Skeletal muscle tissue (tissue), 4 donors: ENCODE measurements around the gene UNC13C. TPM values are rescaled to one million over a fixed set of nuclear protein-coding genes. Genes with fewer than 3 reads are reported as not detected.

Source experiments
- H3K27ac ChIP-seq: one replicate; pipeline ENCODE4 v1.7.0; 2013; ENCODE audit warnings: mild to moderate bottlenecking, low read depth, low read length, inconsistent platforms
- H3K27me3 ChIP-seq, 3 donors: one replicate each; pipeline ENCODE4 v1.7.0; 2013; ENCODE audit warnings: low read length in 3 of 3; ENCODE audit not compliant: control insufficient read depth in 3 of 3, insufficient read depth in 3 of 3
- H3K36me3 ChIP-seq, 3 donors: one replicate each; pipeline ENCODE4 v1.7.0; 2013; ENCODE audit warnings: low read length in 3 of 3; ENCODE audit not compliant: control insufficient read depth in 3 of 3, insufficient read depth in 3 of 3
- H3K4me1 ChIP-seq, 3 donors: one replicate each; pipeline ENCODE4 v1.7.0; 2013; ENCODE audit warnings: low read length in 3 of 3, mild to moderate bottlenecking in 3 of 3; ENCODE audit not compliant: control insufficient read depth in 3 of 3, insufficient read depth in 3 of 3
- H3K4me3 ChIP-seq, 3 donors: one replicate each; pipeline ENCODE4 v1.7.0; 2013; ENCODE audit warnings: low read length in 3 of 3
- H3K9ac ChIP-seq, 3 donors: one replicate each; pipeline ENCODE4 v1.7.0; 2013; ENCODE audit warnings: low read length in 3 of 3, mild to moderate bottlenecking in 3 of 3, moderate library complexity in 2 of 3, low read depth in 1 of 3
- H3K9me3 ChIP-seq, 3 donors: one replicate each; pipeline ENCODE4 v1.7.0; 2013; ENCODE audit warnings: low read length in 3 of 3; ENCODE audit not compliant: control insufficient read depth in 3 of 3
- total RNA-seq: library from RNA; depleted of rRNA; stranded (reverse); fragments of >200 nt; gene quantifications from one replicate; pipeline ENCODE4 v1.2.3, GENCODE V29; 2014
- donor health status: Osteomylitis.

Gene UNC13C
- total RNA-seq, 1 donor from 2014 or later: 3.1 TPM

DNA sequence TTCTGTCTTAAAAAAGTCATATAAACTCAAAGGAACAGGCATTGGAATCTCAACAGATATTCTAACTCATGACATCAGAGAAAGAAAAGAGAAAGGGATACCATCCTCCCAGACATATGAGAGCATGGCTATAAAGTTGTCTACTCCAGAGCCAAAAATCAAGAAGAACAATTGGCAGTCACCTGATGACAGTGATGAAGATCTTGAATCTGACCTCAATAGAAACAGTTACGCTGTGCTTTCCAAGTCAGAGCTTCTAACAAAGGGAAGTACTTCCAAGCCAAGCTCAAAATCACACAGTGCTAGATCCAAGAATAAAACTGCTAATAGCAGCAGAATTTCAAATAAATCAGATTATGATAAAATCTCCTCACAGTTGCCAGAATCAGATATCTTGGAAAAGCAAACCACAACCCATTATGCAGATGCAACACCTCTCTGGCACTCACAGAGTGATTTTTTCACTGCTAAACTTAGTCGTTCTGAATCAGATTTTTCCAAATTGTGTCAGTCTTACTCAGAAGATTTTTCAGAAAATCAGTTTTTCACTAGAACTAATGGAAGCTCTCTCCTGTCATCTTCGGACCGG, 35.9 kb downstream of the UNC13C start:
- Histone ChIP-seq H3K36me3 (peaks cover 0 to 6% (median 0%) of the 10 kb centered on the region in 3 donors), H3K27me3 (no peaks in the 10 kb centered on the region), H3K27ac (no peak overlapping the region), H3K9ac (no peak overlapping the region), H3K9me3 (no peaks in the 10 kb centered on the region), H3K4me1 (peaks cover 0 to 10% (median 0%) of the 10 kb centered on the region in 3 donors), H3K4me3 (no peak overlapping the region)

- H3K27ac ChIP-seq: no peak overlapping the region
- peaks cover 0 to 10% (median 0%) of the 10 kb centered on the region in 3 donors for H3K4me1 ChIP-seq
- no peaks in the 10 kb centered on the region for H3K27me3 ChIP-seq
- peaks cover 0 to 6% (median 0%) of the 10 kb centered on the region in 3 donors for H3K36me3 ChIP-seq
- no peaks in the 10 kb centered on the region for H3K9me3 ChIP-seq
- H3K9ac ChIP-seq: no peak overlapping the region
- no peak overlapping the region for H3K4me3 ChIP-seq
Measured at GRCh38 chr15:54017251-54017650, 39.0 kb downstream of the UNC13C start.

GRCh38 chr15:54017959-54018358, 39.7 kb downstream of the UNC13C start:
- H3K27ac ChIP-seq: no peak overlapping the region
- peaks cover 0 to 10% (median 0%) of the 10 kb centered on the region in 3 donors for H3K4me1 ChIP-seq
- peaks cover 0 to 6% (median 0%) of the 10 kb centered on the region in 3 donors for H3K36me3 ChIP-seq
- H3K4me3 ChIP-seq: no peak overlapping the region
- no peak overlapping the region for H3K9ac ChIP-seq
- H3K27me3 ChIP-seq: no peaks in the 10 kb centered on the region
- no peaks in the 10 kb centered on the region for H3K9me3 ChIP-seq

GRCh38 chr15:54026258-54026657, 48.0 kb downstream of the UNC13C start:
- no peaks in the 10 kb centered on the region for H3K36me3 ChIP-seq
- H3K9me3 ChIP-seq: no peaks in the 10 kb centered on the region
- H3K4me3 ChIP-seq: no peak overlapping the region
- H3K27ac ChIP-seq: no peak overlapping the region
- H3K27me3 ChIP-seq: no peaks in the 10 kb centered on the region
- no peak overlapping the region for H3K9ac ChIP-seq
- H3K4me1 ChIP-seq: peaks cover 0 to 2% (median 0%) of the 10 kb centered on the region in 3 donors

DNA sequence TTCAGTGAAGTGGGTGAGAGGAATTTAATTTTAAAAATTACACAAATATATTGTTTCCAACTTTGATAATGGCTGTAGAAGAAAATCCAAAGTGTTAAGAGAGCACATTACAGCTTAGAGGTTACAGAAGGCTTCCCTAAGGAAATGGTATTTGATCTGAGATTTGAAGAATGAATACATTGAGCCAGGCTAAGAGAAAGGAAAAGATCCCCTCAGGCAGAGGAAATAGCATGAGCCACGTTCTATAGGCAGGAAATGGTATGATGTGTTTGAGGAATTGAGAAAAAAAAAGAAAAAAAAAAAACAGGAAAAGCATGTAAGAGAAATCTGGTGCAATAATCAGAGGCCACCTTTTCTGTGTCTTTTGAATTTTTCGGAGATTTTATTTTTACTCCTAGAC, 48.6 kb downstream of the UNC13C start:
- H3K4me3 ChIP-seq: no peak overlapping the region
- H3K9me3 ChIP-seq: no peaks in the 10 kb centered on the region

GRCh38 chr15:54029081-54029480, 50.8 kb downstream of the UNC13C start:
- H3K27ac ChIP-seq: no peak overlapping the region
- H3K4me1 ChIP-seq: peaks cover 3 to 6% (median 5%) of the 10 kb centered on the region in 3 donors
- H3K9me3 ChIP-seq: peaks cover 0 to 4% (median 0%) of the 10 kb centered on the region in 3 donors
- no peaks in the 10 kb centered on the region for H3K27me3 ChIP-seq
- no peak overlapping the region for H3K9ac ChIP-seq
- no peak overlapping the region for H3K4me3 ChIP-seq
- H3K36me3 ChIP-seq: no peaks in the 10 kb centered on the region

More for the DNA sequence above, 48.6 kb downstream of the UNC13C start:
- H3K36me3 ChIP-seq: no peaks in the 10 kb centered on the region
- no peak overlapping the region for H3K27ac ChIP-seq
- H3K4me1 ChIP-seq: peaks cover 0 to 2% (median 0%) of the 10 kb centered on the region in 3 donors
- no peaks in the 10 kb centered on the region for H3K27me3 ChIP-seq
- no peak overlapping the region for H3K9ac ChIP-seq

DNA sequence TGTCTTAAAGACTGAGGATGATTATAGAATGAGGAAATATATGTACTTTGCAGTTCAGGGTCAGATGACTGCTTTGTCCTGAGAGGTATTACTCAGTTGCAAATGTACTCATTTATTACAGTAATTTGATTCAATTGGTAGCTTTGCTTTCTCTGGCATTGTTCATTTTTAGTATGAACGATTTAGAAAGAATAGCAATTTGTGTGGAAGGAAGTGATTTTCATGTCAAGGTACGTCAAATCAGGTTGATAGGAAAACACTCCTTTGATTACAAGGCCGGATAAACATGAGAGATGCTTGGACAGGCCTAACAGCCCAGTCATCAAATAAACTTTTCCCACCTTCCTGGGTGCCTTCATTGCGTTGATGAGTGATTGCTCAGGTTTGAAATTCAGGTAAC, 53.8 kb downstream of the UNC13C start:
- Histone ChIP-seq H3K4me3 (no peak overlapping the region), H3K27me3 (no peaks in the 10 kb centered on the region)

GRCh38 chr15:54033356-54033860, 55.2 kb downstream of the UNC13C start:
- Histone ChIP-seq H3K27me3 (no peaks in the 10 kb centered on the region), H3K36me3 (no peaks in the 10 kb centered on the region), H3K4me3 (peak overlapping the region in 1 of 3 donors; percentile 23), H3K27ac (peak overlapping the region; percentile 26), H3K9ac (no peak overlapping the region), H3K9me3 (peaks cover 0 to 4% (median 0%) of the 10 kb centered on the region in 3 donors), H3K4me1 (peaks cover 4 to 6% (median 5%) of the 10 kb centered on the region in 3 donors)

More for the DNA sequence above, 53.8 kb downstream of the UNC13C start:
- H3K9me3 ChIP-seq: peaks cover 0 to 4% (median 0%) of the 10 kb centered on the region in 3 donors
- no peaks in the 10 kb centered on the region for H3K36me3 ChIP-seq
- H3K4me1 ChIP-seq: peaks cover 4 to 6% (median 5%) of the 10 kb centered on the region in 3 donors
- no peak overlapping the region for H3K9ac ChIP-seq
- H3K27ac ChIP-seq: no peak overlapping the region

GRCh38 chr15:54033869-54034458, 55.7 kb downstream of the UNC13C start:
- Histone ChIP-seq H3K27ac (peak overlapping the region; percentile 26), H3K4me3 (peak overlapping the region in 2 of 3 donors; percentile 23 to 29), H3K27me3 (no peaks in the 10 kb centered on the region), H3K9ac (peak overlapping the region in 1 of 3 donors; percentile 52), H3K4me1 (peaks cover 4 to 6% (median 5%) of the 10 kb centered on the region in 3 donors), H3K9me3 (peaks cover 0 to 4% (median 0%) of the 10 kb centered on the region in 3 donors), H3K36me3 (no peaks in the 10 kb centered on the region)

DNA sequence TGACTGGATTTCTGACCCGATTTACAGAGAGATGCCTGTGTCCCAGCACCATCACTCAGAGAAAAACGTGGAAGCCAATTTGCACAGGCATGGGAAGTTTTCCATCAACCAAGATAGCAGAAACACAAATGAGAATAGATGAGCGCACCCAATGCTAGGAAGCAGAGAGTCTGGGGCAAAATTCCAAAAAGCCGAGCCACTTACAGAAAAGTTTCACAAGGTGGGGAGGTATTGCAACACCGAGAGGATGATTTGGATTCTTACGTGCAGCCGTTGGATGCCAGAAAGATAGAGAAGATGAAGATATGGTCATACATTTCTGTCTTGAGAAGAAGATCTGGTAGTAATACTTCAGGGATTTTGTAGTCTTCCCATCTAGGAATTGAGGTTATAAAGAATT, 57.4 kb downstream of the UNC13C start:
- no peaks in the 10 kb centered on the region for H3K36me3 ChIP-seq
- H3K27me3 ChIP-seq: no peaks in the 10 kb centered on the region
- peaks cover 4 to 7% (median 6%) of the 10 kb centered on the region in 3 donors for H3K4me1 ChIP-seq
- H3K27ac ChIP-seq: no peak overlapping the region
- peaks cover 0 to 4% (median 0%) of the 10 kb centered on the region in 3 donors for H3K9me3 ChIP-seq
- H3K4me3 ChIP-seq: no peak overlapping the region
- H3K9ac ChIP-seq: no peak overlapping the region
